GM12878 (cell line): ENCODE results near the gene RNF126. TPM values are rescaled to one million over a fixed set of nuclear protein-coding genes. Genes with fewer than 3 reads are reported as not detected.

Source experiments
- ATAC-seq: fragments of 200-7000 bp; cut with Tn5 transposase; 3 replicates; pipeline ENCODE4 v1.9.1; 2020; ENCODE audit warnings: mild to moderate bottlenecking, moderate library complexity
- BruUV-seq: library from RNA; stranded (reverse); fragments of 400-500 nt; replicated peaks from 2 replicates; lab custom pipeline; 2021; lab: Mats Ljungman, UMichigan
- CTCF ChIA-PET: fragments of 300-600 bp; sonication (Branson Sonifier 250); formaldehyde crosslinking; extraction: SDS; loops from one replicate; lab custom pipeline; 2021; ENCODE audit warnings: inconsistent platforms; lab: Yijun Ruan, JAX
- POLR2A ChIA-PET: fragments of 350-600 bp; formaldehyde crosslinking; extraction: SDS; loops from one replicate; lab custom pipeline; 2021; ENCODE audit warnings: inconsistent platforms; lab: Charles Lee
- RAD21 ChIA-PET: fragments of 300-600 bp; sonication (Branson Sonifier 250); formaldehyde crosslinking; loops from one replicate; lab custom pipeline; 2023; ENCODE audit warnings: antibody characterized with exemption; ENCODE audit not compliant: unreplicated experiment; lab: Charles Lee
- SMC1A ChIA-PET: fragments of 300-600 bp; sonication (Branson Sonifier 250); formaldehyde crosslinking; loops from one replicate; lab custom pipeline; 2023; ENCODE audit not compliant: unreplicated experiment, uncharacterized antibody; lab: Charles Lee
- DNase-seq: peaks from one replicate; pipeline ENCODE4 v3.0.0-alpha.2; 2011; ENCODE audit warnings: low read depth, low spot score
- FAIRE-seq: peaks from 3 replicates; lab custom pipeline; 2011; peaks lifted over from hg19 to GRCh38; lab: Jason Lieb, UNC
- H2AFZ ChIP-seq: 2 replicates; pipeline ENCODE4 v1.6.0; 2011; ENCODE audit warnings: low read depth, low read length, control low read depth; ENCODE audit not compliant: control insufficient read depth
- H3K27ac ChIP-seq: 2 replicates; pipeline ENCODE4 v1.5.1; 2011; ENCODE audit warnings: control low read depth; ENCODE audit not compliant: control insufficient read depth, insufficient read depth
- H3K27me3 ChIP-seq, 2 experiments: replicated peaks in 1 of 2; 2 replicates each; pipeline versions ENCODE4 v1.6.0 to v1.6.1; 2011; ENCODE audit warnings: low read length in 1 of 2; ENCODE audit not compliant: control insufficient read depth in 2 of 2, insufficient read depth in 2 of 2
- H3K36me3 ChIP-seq, 2 experiments: 2 replicates each; pipeline ENCODE4 v1.5.1; 2011; ENCODE audit warnings: low read length in 1 of 2; ENCODE audit not compliant: control insufficient read depth in 2 of 2, insufficient read depth in 2 of 2
- H3K4me1 ChIP-seq: 2 replicates; pipeline ENCODE4 v1.6.1; 2011; ENCODE audit warnings: mild to moderate bottlenecking, low read length, moderate library complexity, mixed read lengths; ENCODE audit not compliant: control insufficient read depth, insufficient read depth
- H3K4me2 ChIP-seq: 2 replicates; pipeline ENCODE4 v1.6.0; 2011; ENCODE audit warnings: control low read depth; ENCODE audit not compliant: control insufficient read depth, insufficient read depth
- H3K4me3 ChIP-seq: fragments of 200-600 bp; sonication (generic); 2 replicates; pipeline ENCODE4 v1.5.1; 2016
- H3K79me2 ChIP-seq: 2 replicates; pipeline ENCODE4 v1.6.0; 2011; ENCODE audit warnings: low read length; ENCODE audit not compliant: control insufficient read depth, insufficient read depth
- H3K9ac ChIP-seq: 2 replicates; pipeline ENCODE4 v1.8.0; 2011; ENCODE audit warnings: low read length, control low read depth, mixed read lengths; ENCODE audit not compliant: control insufficient read depth, insufficient read depth
- H3K9me3 ChIP-seq: replicated peaks from 3 replicates; pipeline ENCODE4 v1.5.1; 2011; ENCODE audit warnings: mild to moderate bottlenecking, low read length; ENCODE audit not compliant: control insufficient read depth, insufficient read depth
- H4K20me1 ChIP-seq: 2 replicates; pipeline ENCODE4 v1.6.0; 2011; ENCODE audit not compliant: control insufficient read depth, insufficient read depth
- BMI1 ChIP-seq: fragments of 450-650 bp; IDR thresholded peaks from 2 replicates; pipeline ENCODE4 v1.6.1; 2016; ENCODE audit warnings: mild to moderate bottlenecking, moderate library complexity, borderline replicate concordance
- CHD4 ChIP-seq: fragments of 200-600 bp; sonication (generic); IDR thresholded peaks from 2 replicates; pipeline ENCODE4 v1.6.1; 2016; ENCODE audit warnings: mild to moderate bottlenecking
- CUX1 ChIP-seq: IDR thresholded peaks from 2 replicates; pipeline ENCODE4 v1.6.1; 2012; ENCODE audit warnings: improper control_type of control experiment, low read depth, low read length; ENCODE audit not compliant: insufficient replicate concordance
- EGR1 ChIP-seq, 2 experiments: IDR thresholded peaks; 1 replicate in 1 of 2; 2 replicates in 1 of 2; pipeline ENCODE4 v1.6.1; 2011 to 2012; ENCODE audit warnings: low read depth in 2 of 2, low read length in 2 of 2, borderline replicate concordance in 1 of 2, mild to moderate bottlenecking in 1 of 2, moderate library complexity in 1 of 2
- ESRRA ChIP-seq: IDR thresholded peaks from 2 replicates; pipeline ENCODE4 v1.6.1; 2012; ENCODE audit warnings: mild to moderate bottlenecking, low read length, improper control_type of control experiment
- ETV6 ChIP-seq, 2 experiments: fragments of 450-650 bp in 1 of 2; IDR thresholded peaks in 1 of 2; conservative IDR thresholded peaks in 1 of 2; 2 replicates each; pipeline ENCODE4 v1.6.1; 2014; ENCODE audit warnings: antibody characterized with exemption in 1 of 2, borderline replicate concordance in 1 of 2, low read depth in 1 of 2, mild to moderate bottlenecking in 1 of 2, moderate library complexity in 1 of 2
- GATAD2B ChIP-seq: fragments of 450-650 bp; conservative IDR thresholded peaks from 2 replicates; pipeline ENCODE4 v1.6.1; 2017; ENCODE audit warnings: low read depth, mild to moderate bottlenecking, moderate library complexity
- HCFC1 ChIP-seq: fragments of 150-350 bp; IDR thresholded peaks from 2 replicates; pipeline ENCODE4 v1.6.1; 2014; ENCODE audit warnings: low read length
- HDGF ChIP-seq: fragments of 450-650 bp; IDR thresholded peaks from 2 replicates; pipeline ENCODE4 v1.6.1; 2016; ENCODE audit warnings: antibody characterized with exemption
- MEF2A ChIP-seq: IDR thresholded peaks from 2 replicates; pipeline ENCODE4 v1.6.1; 2011; ENCODE audit warnings: low read depth, mild to moderate bottlenecking, low read length, moderate library complexity; ENCODE audit not compliant: insufficient read depth
- PAX5 ChIP-seq: IDR thresholded peaks from 2 replicates; pipeline ENCODE4 v1.6.1; 2011; ENCODE audit warnings: low read depth, low read length, borderline replicate concordance
- POU2F2 ChIP-seq: IDR thresholded peaks from 3 replicates; pipeline ENCODE4 v1.6.1; 2011; ENCODE audit warnings: low read depth, mild to moderate bottlenecking, low read length, borderline replicate concordance
- SIX5 ChIP-seq: IDR thresholded peaks from 2 replicates; pipeline ENCODE4 v1.6.1; 2011; ENCODE audit warnings: mild to moderate bottlenecking, low read depth, low read length, moderate library complexity; ENCODE audit not compliant: severe bottlenecking
- STAT3 ChIP-seq: IDR thresholded peaks from 2 replicates; pipeline ENCODE4 v1.6.1; 2011; ENCODE audit warnings: low read depth, low read length, improper control_type of control experiment
- WRNIP1 ChIP-seq: IDR thresholded peaks from 2 replicates; pipeline ENCODE4 v1.6.1; 2011; ENCODE audit warnings: low read depth, low read length, improper control_type of control experiment, borderline replicate concordance
- ZNF217 ChIP-seq: fragments of 450-650 bp; IDR thresholded peaks from 2 replicates; pipeline ENCODE4 v1.6.1; 2017; ENCODE audit warnings: antibody characterized with exemption, mild to moderate bottlenecking
- WGBS: methylation state at CpG from one replicate; pipeline ENCODE4 v1.1.6; 2016; ENCODE audit warnings: low lambda C conversion rate; ENCODE audit not compliant: insufficient replicate concordance, insufficient coverage; ENCODE audit errors: missing lambda C conversion rate; 5-methylcytosine and 5-hydroxymethylcytosine counted together
- in situ Hi-C: fragments of 300-500 bp; cut with MboI; formaldehyde crosslinking; loops from 9 replicates; pipeline ENCODE4 v1.14.3; 2018; ENCODE audit warnings: mixed read lengths
- intact Hi-C: fragments of 100-400 bp; cut with micrococcal nuclease; formaldehyde crosslinking; loops from one replicate; pipeline ENCODE4 v1.14.2; 2022; ENCODE audit not compliant: unreplicated experiment
- polyA plus RNA-seq, 11 experiments: library from polyadenylated mRNA; depleted of rRNA in 4 of 11; unstranded in 6 of 11; stranded (reverse) in 5 of 11; fragments of >200 nt; fragmentation: Nextera tagmentation in 4 of 11; fragmentation: Illumina TruSeq in 1 of 11; extraction: Ambion mirVana in 4 of 11; extraction: Trizol in 1 of 11; gene quantifications; 1 replicate in 1 of 11; 2 replicates in 10 of 11; pipeline versions ENCODE4 v1.2.1 to v1.2.3, GENCODE V29; 2011 to 2016; ENCODE audit warnings: inconsistent platforms in 2 of 11, missing spikeins in 2 of 11, low read depth in 1 of 11
- total RNA-seq, 4 experiments: library from RNA; depleted of rRNA in 3 of 4; stranded (reverse); fragments of >200 nt in 3 of 4; fragmentation: Illumina TruSeq in 1 of 4; extraction: Trizol in 1 of 4; gene quantifications; 2 replicates each; pipeline versions ENCODE4 v1.2.1 to v1.2.3, GENCODE V29; 2013 to 2021
- TF ChIP-seq, protein P1 (sequence below): IDR thresholded peaks from 2 replicates; pipeline ENCODE4 v1.6.1; 2011; ENCODE audit warnings: low read depth, low read length, improper control_type of control experiment, borderline replicate concordance

Gene RNF126
- total and polyA plus RNA-seq, 10 of the 15 experiments (the other 5 are each of a cell fraction or from before 2014, with no cell fraction given): 0.45 to 100 (median 50.6) TPM

DNA sequence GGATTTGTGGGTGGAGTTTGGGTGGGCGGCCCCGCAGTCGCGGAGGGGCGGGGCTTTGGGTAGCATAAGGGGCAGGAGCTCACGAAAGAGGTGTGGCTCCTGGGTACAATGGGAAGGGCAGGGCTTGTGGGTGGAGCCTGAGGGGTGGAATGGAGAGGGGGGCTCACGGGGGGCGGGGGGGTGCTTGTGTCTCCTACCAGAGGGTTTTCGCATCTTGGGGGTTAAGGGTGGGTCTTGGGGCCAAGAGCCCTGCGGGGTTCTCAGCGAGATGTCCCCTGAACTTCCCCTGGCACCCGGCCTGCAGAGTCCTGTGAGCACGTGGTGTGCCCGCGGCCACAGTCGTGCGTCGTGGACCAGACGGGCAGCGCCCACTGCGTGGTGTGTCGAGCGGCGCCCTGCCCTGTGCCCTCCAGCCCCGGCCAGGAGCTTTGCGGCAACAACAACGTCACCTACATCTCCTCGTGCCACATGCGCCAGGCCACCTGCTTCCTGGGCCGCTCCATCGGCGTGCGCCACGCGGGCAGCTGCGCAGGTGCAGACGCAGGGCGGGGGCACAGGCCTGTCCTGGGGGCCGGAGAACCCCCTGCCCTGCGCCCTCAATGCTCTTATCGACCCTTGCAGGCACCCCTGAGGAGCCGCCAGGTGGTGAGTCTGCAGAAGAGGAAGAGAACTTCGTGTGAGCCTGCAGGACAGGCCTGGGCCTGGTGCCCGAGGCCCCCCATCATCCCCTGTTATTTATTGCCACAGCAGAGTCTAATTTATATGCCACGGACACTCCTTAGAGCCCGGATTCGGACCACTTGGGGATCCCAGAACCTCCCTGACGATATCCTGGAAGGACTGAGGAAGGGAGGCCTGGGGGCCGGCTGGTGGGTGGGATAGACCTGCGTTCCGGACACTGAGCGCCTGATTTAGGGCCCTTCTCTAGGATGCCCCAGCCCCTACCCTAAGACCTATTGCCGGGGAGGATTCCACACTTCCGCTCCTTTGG is 18.3 kb upstream of the RNF126 start:
- H3K27ac ChIP-seq: no peak overlapping the region
- H3K4me2 ChIP-seq: peak overlapping the region; percentile 68
- 56% methylated on average over 50 of the region's 54 CpGs for WGBS
- H3K4me1 ChIP-seq: peaks cover 11% of the 10 kb centered on the region
- CTCF ChIA-PET: interaction anchor here (1.4 kb wide), 1 partner anchor 53 kb away, joined by 4 read pairs; no protein-coding TSS in a partner anchor
- no peaks in the 10 kb centered on the region for H3K79me2 ChIP-seq
- no peak for FAIRE-seq
- ATAC-seq: peak; percentile 81
- H3K27me3 ChIP-seq: no peaks in the 10 kb centered on the region
- intact Hi-C loops (loop anchor here (2.0 kb wide), 2 partner anchors 19 to 21 kb away; partner anchors contain the start of gene RNF126), in situ Hi-C loops (no loop called here)
- POLR2A ChIA-PET: no interaction called here
- H3K9me3 ChIP-seq: no peaks in the 10 kb centered on the region
- BruUV-seq: no TSS peak
- no peaks in the 10 kb centered on the region for H3K36me3 ChIP-seq
- H2AFZ ChIP-seq: peak overlapping the region; percentile 65
- no peak for DNase-seq
- SMC1A ChIA-PET: no interaction called here
- RAD21 ChIA-PET: interaction anchor here (2.0 kb wide), 1 partner anchor 18 kb away, joined by 8 read pairs; the partner anchor contains the start of gene RNF126
- no peaks in the 10 kb centered on the region; the same call in 1 of the 2 replicates for H4K20me1 ChIP-seq
- H3K4me3 ChIP-seq: peak overlapping the region; percentile 70; the same call in 1 of the 2 replicates
- H3K9ac ChIP-seq: no peak overlapping the region
- TF ChIP-seq EGR1 (IDR thresholded peaks at IDR 0.05; ENCODE audit: borderline replicate concordance in 1 of 2, low read depth in 2 of 2, low read length in 2 of 2) (peak in 1 of 2 experiments; percentile 38; a peak in 1 of 3 replicates), CHD4 (no peak), CUX1 (no peak), STAT3 (no peak), ZNF217 (no peak), POU2F2 (no peak), MEF2A (no peak), SIX5 (no peak), ETV6 (conservative IDR thresholded peaks at IDR 0.05 in 1 of 2, IDR thresholded peaks at IDR 0.05 in 1 of 2; ENCODE audit: borderline replicate concordance in 1 of 2, low read depth in 1 of 2) (no peak), GATAD2B (0 out of 2 replicates have a peak, but pooled peaks have one; percentile 34), WRNIP1 (no peak), HDGF (0 out of 2 replicates have a peak, but pooled peaks have one; percentile 10), BMI1 (no peak), ESRRA (no peak), HCFC1 (no peak), PAX5 (no peak)
- TF ChIP-seq, protein P1, sequence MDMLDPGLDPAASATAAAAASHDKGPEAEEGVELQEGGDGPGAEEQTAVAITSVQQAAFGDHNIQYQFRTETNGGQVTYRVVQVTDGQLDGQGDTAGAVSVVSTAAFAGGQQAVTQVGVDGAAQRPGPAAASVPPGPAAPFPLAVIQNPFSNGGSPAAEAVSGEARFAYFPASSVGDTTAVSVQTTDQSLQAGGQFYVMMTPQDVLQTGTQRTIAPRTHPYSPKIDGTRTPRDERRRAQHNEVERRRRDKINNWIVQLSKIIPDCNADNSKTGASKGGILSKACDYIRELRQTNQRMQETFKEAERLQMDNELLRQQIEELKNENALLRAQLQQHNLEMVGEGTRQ: no peak
